ENCODE data around the gene TMEM250. TPM values are rescaled to one million over a fixed set of nuclear protein-coding genes. Genes with fewer than 3 reads are reported as not detected.

The TMEM250 gene
- total and polyA plus RNA-seq, 2 of the 4 experiments (the other 2 are of a cell fraction): 14.0 to 17.5 TPM

- Histone ChIP-seq H3K27me3 (ENCODE audit: control insufficient read depth, insufficient read depth, low read length) (no peaks in the 10 kb centered on the region), H3K36me3 (ENCODE audit: control insufficient read depth, insufficient read depth, low read length) (peaks cover 2% of the 10 kb centered on the region; the same call in 1 of the 2 replicates), H2BK15ac (ENCODE audit: low read depth, low read length) (no peak overlapping the region), H2BK5ac (ENCODE audit: low read depth, low read length, poor library complexity, severe bottlenecking) (no peak overlapping the region), H4K5ac (ENCODE audit: low read depth, low read length) (no peak overlapping the region), H3K9me3 (ENCODE audit: control insufficient read depth, insufficient read depth, low read length) (no peaks in the 10 kb centered on the region), H4K20me1 (ENCODE audit: insufficient read depth, low read length) (peaks cover 91% of the 10 kb centered on the region), H3K4ac (ENCODE audit: low read depth, low read length) (no peak overlapping the region), H2BK20ac (ENCODE audit: low read depth, low read length) (no peak overlapping the region), H3K18ac (ENCODE audit: low read depth, low read length) (no peak overlapping the region), H2AK5ac (ENCODE audit: low read depth, low read length) (no peak overlapping the region), H3K56ac (ENCODE audit: extremely low read depth, insufficient read depth, low read length) (no peak overlapping the region), H3K4me3 (ENCODE audit: insufficient read depth, low read depth, low read length) (no peak overlapping the region), H2AK9ac (replicated peaks; ENCODE audit: low read depth, low read length, poor library complexity) (no peak overlapping the region), H3K9ac (ENCODE audit: low read depth, low read length) (no peak overlapping the region), H3K79me1 (ENCODE audit: low read depth in 1 of 2, low read length in 2 of 2) (peaks cover 3 to 73% of the 10 kb centered on the region in 2 experiments; a peak in 3 of 4 replicates), H4K8ac (ENCODE audit: low read depth in 2 of 2, low read length in 2 of 2) (no peak overlapping the region), H3K9me1 (ENCODE audit: insufficient read depth, low read length) (no peaks in the 10 kb centered on the region), H4K91ac (ENCODE audit: insufficient read depth, low read depth, low read length) (no peak overlapping the region), H3K14ac (replicated peaks; ENCODE audit: low read depth, low read length) (no peak overlapping the region), H3K4me1 (ENCODE audit: control insufficient read depth, insufficient read depth, low read length) (peaks cover 9% of the 10 kb centered on the region; the same call in 1 of the 2 replicates), H3K23ac (ENCODE audit: low read depth, low read length) (no peak overlapping the region), H2BK120ac (ENCODE audit: low read depth, low read length) (no peak overlapping the region), H3K4me2 (ENCODE audit: low read depth, low read length) (no peak overlapping the region), H3K27ac (ENCODE audit: insufficient read depth, low read length) (no peak overlapping the region), H2AFZ (replicated peaks; ENCODE audit: low read length, poor library complexity) (no peak overlapping the region)
- no peak for TF ChIP-seq ELK1 (IDR thresholded peaks at IDR 0.05; ENCODE audit: borderline replicate concordance, low read depth, low read length)
- no peak for TF ChIP-seq CTCF (conservative IDR thresholded peaks at IDR 0.05; ENCODE audit: low read depth, low read length)
- no peak for TF ChIP-seq MAZ (IDR thresholded peaks at IDR 0.05; ENCODE audit: borderline replicate concordance, low read depth, low read length)
- no peak for TF ChIP-seq CEBPB (IDR thresholded peaks at IDR 0.05; ENCODE audit: low read depth, low read length)
- no peak for TF ChIP-seq RAD21 (IDR thresholded peaks at IDR 0.05; ENCODE audit: low read length)
- no peak for TF ChIP-seq RCOR1 (IDR thresholded peaks at IDR 0.05; ENCODE audit: insufficient replicate concordance, low read length)
- ChIA-PET CTCF (no interaction called here), POLR2A (ENCODE audit: unreplicated experiment) (no interaction called here)
- BruUV-seq (replicated peaks): no TSS peak
- dilution Hi-C loops (cut with HindIII; ENCODE audit: low sequenced_read_pairs, unreplicated experiment): no loop called here
- no peak for ATAC-seq (ENCODE audit: low read depth)
- in situ Hi-C loops (cut with MboI; ENCODE audit: low sequenced_read_pairs): no loop called here
- WGBS, 2 experiments (ENCODE audit: extremely low coverage in 2 of 2, insufficient read length in 1 of 2): no CpG with 5 or more reads among the region's 16 CpGs
- no peak for DNase-seq
- intact Hi-C loops (cut with micrococcal nuclease): no loop called here
Measured at GRCh38 chr9:136085815-136086212, 32.9 kb downstream of the TMEM250 start.

All from IMR-90 (cell line).